Measurements from ENCODE around the gene LYPD3.
"Not testable (repeated sequence)": the region's sequence is repeated elsewhere in the genome, so short reads cannot be mapped to it uniquely, and the experiment has no call there.

The LYPD3 gene

GRCh38 chr19:43450545-43450997 is 14.8 kb downstream of the LYPD3 start:
- TF ChIP-seq CTCF (conservative IDR thresholded peaks at IDR 0.05), result no peak
- H3K27ac ChIP-seq, result no peak overlapping the region; the same call in 1 of the 2 replicates

GRCh38 chr19:43447655-43448054 is 17.8 kb downstream of the LYPD3 start:
- H3K27ac ChIP-seq, result peak overlapping the region; percentile 46
- TF ChIP-seq CTCF (conservative IDR thresholded peaks at IDR 0.05), result no peak

- TF ChIP-seq CTCF (conservative IDR thresholded peaks at IDR 0.05), result peak; percentile 96
- H3K27ac ChIP-seq, result peak overlapping the region; percentile 46
These were observed 18.5 kb downstream of the LYPD3 start for GRCh38 chr19:43446746-43447489.

GRCh38 chr19:43445426-43445825 is 20.0 kb downstream of the LYPD3 start:
- H3K27ac ChIP-seq, result no peak overlapping the region
- TF ChIP-seq CTCF (conservative IDR thresholded peaks at IDR 0.05), result no peak

- no peak for TF ChIP-seq CTCF (conservative IDR thresholded peaks at IDR 0.05)
- no peak overlapping the region for H3K27ac ChIP-seq
These were observed 20.7 kb downstream of the LYPD3 start for GRCh38 chr19:43444531-43445287.

GRCh38 chr19:43444091-43444490 is 21.3 kb downstream of the LYPD3 start:
- H3K27ac ChIP-seq, result not testable (repeated sequence)

- TF ChIP-seq CTCF (conservative IDR thresholded peaks at IDR 0.05), result no peak
- H3K27ac ChIP-seq, result no peak overlapping the region
These were observed 23.7 kb downstream of the LYPD3 start for GRCh38 chr19:43441716-43442115.

- H3K27ac ChIP-seq, result no peak overlapping the region
- TF ChIP-seq CTCF (conservative IDR thresholded peaks at IDR 0.05), result no peak
These were observed 25.7 kb downstream of the LYPD3 start for GRCh38 chr19:43439709-43440063.

Data from VCaP (cell line).